ENCODE results near the gene NAMPT. TPM values are rescaled to one million over a fixed set of nuclear protein-coding genes. Genes with fewer than 3 reads are reported as not detected.

Gene NAMPT
- total and polyA plus RNA-seq, 9 of the 15 experiments (the other 6 are each of a cell fraction or from before 2014, with no cell fraction given), result 41.1 to 160 (median 106) TPM

GRCh38 chr7:106284714-106285050, at the start of gene NAMPT (continued):
- TF ChIP-seq, protein P1, sequence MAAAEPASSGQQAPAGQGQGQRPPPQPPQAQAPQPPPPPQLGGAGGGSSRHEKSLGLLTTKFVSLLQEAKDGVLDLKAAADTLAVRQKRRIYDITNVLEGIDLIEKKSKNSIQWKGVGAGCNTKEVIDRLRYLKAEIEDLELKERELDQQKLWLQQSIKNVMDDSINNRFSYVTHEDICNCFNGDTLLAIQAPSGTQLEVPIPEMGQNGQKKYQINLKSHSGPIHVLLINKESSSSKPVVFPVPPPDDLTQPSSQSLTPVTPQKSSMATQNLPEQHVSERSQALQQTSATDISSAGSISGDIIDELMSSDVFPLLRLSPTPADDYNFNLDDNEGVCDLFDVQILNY (CRISPR knock-in tag; IDR thresholded peaks at IDR 0.05), result no peak
- TF ChIP-seq PHF21A (IDR thresholded peaks at IDR 0.05; ENCODE audit: borderline replicate concordance, low read depth), result no peak; the same call in 1 of the 2 replicates
- TF ChIP-seq PHF8 (IDR thresholded peaks at IDR 0.05; ENCODE audit: borderline replicate concordance, low read length), result peak; percentile 58; the same call in 1 of the 2 replicates
- TF ChIP-seq ZBTB17 (CRISPR knock-in tag; IDR thresholded peaks at IDR 0.05), result no peak
- no peak for TF ChIP-seq DNMT1 (IDR thresholded peaks at IDR 0.05)
- no peak for TF ChIP-seq EZH2 (IDR thresholded peaks at IDR 0.05; ENCODE audit: borderline replicate concordance, low read depth, low read length)
- TF ChIP-seq MEF2D (tag; conservative IDR thresholded peaks at IDR 0.05; ENCODE audit: low read depth), result no peak
- no peak for TF ChIP-seq ZNF766 (CRISPR knock-in tag; conservative IDR thresholded peaks at IDR 0.05)
- TF ChIP-seq GABPA (tag; conservative IDR thresholded peaks at IDR 0.05; ENCODE audit: low read depth), result no peak
- TF ChIP-seq NFRKB (IDR thresholded peaks at IDR 0.05; ENCODE audit: low read depth), result no peak
- TF ChIP-seq ZBTB5 (IDR thresholded peaks at IDR 0.05), result no peak
- peak; percentile 23 for TF ChIP-seq NEUROD1 (IDR thresholded peaks at IDR 0.05; ENCODE audit: borderline replicate concordance, low read depth, low read length, partially characterized antibody)
- TF ChIP-seq SRSF7 (optimal IDR thresholded peaks at IDR 0.05; ENCODE audit: low read depth, low read length), result no peak
- TF ChIP-seq RFX7 (CRISPR knock-in tag; IDR thresholded peaks at IDR 0.05), result no peak
- TF ChIP-seq ZFPM2 (CRISPR knock-in tag; IDR thresholded peaks at IDR 0.05), result no peak
- TF ChIP-seq ZBED1 (IDR thresholded peaks at IDR 0.05), result peak; percentile 63; the same call in 1 of the 2 replicates
- TF ChIP-seq, protein P2, sequence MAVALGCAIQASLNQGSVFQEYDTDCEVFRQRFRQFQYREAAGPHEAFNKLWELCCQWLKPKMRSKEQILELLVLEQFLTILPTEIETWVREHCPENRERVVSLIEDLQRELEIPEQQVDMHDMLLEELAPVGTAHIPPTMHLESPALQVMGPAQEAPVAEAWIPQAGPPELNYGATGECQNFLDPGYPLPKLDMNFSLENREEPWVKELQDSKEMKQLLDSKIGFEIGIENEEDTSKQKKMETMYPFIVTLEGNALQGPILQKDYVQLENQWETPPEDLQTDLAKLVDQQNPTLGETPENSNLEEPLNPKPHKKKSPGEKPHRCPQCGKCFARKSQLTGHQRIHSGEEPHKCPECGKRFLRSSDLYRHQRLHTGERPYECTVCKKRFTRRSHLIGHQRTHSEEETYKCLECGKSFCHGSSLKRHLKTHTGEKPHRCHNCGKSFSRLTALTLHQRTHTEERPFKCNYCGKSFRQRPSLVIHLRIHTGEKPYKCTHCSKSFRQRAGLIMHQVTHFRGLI (CRISPR knock-in tag; IDR thresholded peaks at IDR 0.05), result no peak
- TF ChIP-seq NR2C2 (CRISPR knock-in tag; IDR thresholded peaks at IDR 0.05), result no peak
- TF ChIP-seq NR2C2 (tag; IDR thresholded peaks at IDR 0.05), result no peak
- 0 out of 2 replicates have a peak, but pooled peaks have one; percentile 33 for TF ChIP-seq DEAF1 (CRISPR knock-in tag; IDR thresholded peaks at IDR 0.05)
- no peak for TF ChIP-seq MAFK (IDR thresholded peaks at IDR 0.05; ENCODE audit: low read length)
- TF ChIP-seq ELF4 (CRISPR knock-in tag; IDR thresholded peaks at IDR 0.05), result peak; percentile 50; the same call in 1 of the 2 replicates
- TF ChIP-seq TFAM (CRISPR knock-in tag; conservative IDR thresholded peaks at IDR 0.05), result no peak
- peak; percentile 9; the same call in 1 of the 2 replicates for TF ChIP-seq KAT7 (CRISPR knock-in tag; IDR thresholded peaks at IDR 0.05; ENCODE audit: borderline replicate concordance)
- TF ChIP-seq YY1 (IDR thresholded peaks at IDR 0.05; ENCODE audit: borderline replicate concordance in 1 of 3, control insufficient read depth in 1 of 3, extremely low read depth in 1 of 3, insufficient read depth in 3 of 3, insufficient read length in 1 of 3, insufficient replicate concordance in 2 of 3, low read depth in 1 of 3, low read length in 2 of 3), result peak in 1 of 3 experiments; percentile 11

Measured in K562 (cell line).